Measurements from ENCODE around the gene ASPG.

The ASPG gene

DNA sequence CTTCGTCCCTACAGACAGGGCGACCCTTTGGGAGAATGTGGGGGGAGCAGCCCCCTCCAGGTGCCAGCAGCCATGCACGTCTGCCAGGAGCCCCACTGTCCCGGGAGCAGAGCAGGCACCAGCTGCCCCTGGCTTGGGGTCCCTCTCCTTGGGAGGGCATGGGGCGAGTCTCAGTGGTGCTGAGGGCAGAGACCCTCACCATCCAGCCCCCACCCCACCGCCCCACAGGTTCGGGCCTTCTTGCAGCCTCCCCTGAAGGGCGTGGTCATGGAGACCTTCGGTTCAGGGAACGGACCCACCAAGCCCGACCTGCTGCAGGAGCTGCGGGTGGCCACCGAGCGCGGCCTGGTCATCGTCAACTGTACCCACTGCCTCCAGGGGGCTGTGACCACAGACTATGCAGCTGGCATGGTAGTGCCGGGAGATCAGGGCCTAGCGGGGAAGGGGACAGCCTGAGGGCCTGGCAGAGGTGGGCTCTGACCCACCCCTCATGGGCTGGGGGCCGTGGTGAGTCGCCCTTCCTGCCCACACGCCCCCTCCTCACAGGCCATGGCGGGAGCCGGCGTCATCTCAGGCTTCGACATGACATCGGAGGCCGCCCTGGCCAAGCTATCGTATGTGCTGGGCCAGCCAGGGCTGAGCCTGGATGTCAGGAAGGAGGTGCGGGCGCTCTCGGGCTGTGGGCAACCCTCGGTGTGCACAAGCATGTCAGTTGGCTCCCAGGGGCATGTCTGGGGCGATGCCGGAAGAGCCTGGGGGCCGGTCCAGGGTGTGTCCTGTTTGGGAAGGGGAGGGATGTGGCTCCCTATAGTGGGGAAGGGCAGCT is 18.8 kb downstream of the ASPG start:
- Histone ChIP-seq H4K20me1 (ENCODE audit: control insufficient read depth, insufficient read depth, low read depth, low read length) (no peaks in the 10 kb centered on the region), H3K9me2 (replicated peaks; ENCODE audit: control insufficient read depth, low read length) (no peaks in the 10 kb centered on the region), H3K27ac (ENCODE audit: low read depth, low read length) (no peak overlapping the region), H3K36me3 (ENCODE audit: control insufficient read depth, low read length) (no peaks in the 10 kb centered on the region), H3K9me3 (ENCODE audit: control insufficient read depth, insufficient read depth, low read length) (no peaks in the 10 kb centered on the region), H3K4me1 (ENCODE audit: control insufficient read depth, low read length) (no peaks in the 10 kb centered on the region), H3K27me3 (ENCODE audit: control insufficient read depth, low read length) (no peaks in the 10 kb centered on the region), H3K4me3 (ENCODE audit: low read length) (no peak overlapping the region), H3K4me2 (ENCODE audit: low read length) (no peak overlapping the region), H3F3A (ENCODE audit: control insufficient read depth, insufficient read depth) (no peaks in the 10 kb centered on the region), H3K79me2 (ENCODE audit: control insufficient read depth, low read length) (no peaks in the 10 kb centered on the region)
- TF ChIP-seq, protein P1, sequence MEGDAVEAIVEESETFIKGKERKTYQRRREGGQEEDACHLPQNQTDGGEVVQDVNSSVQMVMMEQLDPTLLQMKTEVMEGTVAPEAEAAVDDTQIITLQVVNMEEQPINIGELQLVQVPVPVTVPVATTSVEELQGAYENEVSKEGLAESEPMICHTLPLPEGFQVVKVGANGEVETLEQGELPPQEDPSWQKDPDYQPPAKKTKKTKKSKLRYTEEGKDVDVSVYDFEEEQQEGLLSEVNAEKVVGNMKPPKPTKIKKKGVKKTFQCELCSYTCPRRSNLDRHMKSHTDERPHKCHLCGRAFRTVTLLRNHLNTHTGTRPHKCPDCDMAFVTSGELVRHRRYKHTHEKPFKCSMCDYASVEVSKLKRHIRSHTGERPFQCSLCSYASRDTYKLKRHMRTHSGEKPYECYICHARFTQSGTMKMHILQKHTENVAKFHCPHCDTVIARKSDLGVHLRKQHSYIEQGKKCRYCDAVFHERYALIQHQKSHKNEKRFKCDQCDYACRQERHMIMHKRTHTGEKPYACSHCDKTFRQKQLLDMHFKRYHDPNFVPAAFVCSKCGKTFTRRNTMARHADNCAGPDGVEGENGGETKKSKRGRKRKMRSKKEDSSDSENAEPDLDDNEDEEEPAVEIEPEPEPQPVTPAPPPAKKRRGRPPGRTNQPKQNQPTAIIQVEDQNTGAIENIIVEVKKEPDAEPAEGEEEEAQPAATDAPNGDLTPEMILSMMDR (IDR thresholded peaks at IDR 0.05; ENCODE audit: low read depth, low read length, poor library complexity, severe bottlenecking), result no peak

DNA sequence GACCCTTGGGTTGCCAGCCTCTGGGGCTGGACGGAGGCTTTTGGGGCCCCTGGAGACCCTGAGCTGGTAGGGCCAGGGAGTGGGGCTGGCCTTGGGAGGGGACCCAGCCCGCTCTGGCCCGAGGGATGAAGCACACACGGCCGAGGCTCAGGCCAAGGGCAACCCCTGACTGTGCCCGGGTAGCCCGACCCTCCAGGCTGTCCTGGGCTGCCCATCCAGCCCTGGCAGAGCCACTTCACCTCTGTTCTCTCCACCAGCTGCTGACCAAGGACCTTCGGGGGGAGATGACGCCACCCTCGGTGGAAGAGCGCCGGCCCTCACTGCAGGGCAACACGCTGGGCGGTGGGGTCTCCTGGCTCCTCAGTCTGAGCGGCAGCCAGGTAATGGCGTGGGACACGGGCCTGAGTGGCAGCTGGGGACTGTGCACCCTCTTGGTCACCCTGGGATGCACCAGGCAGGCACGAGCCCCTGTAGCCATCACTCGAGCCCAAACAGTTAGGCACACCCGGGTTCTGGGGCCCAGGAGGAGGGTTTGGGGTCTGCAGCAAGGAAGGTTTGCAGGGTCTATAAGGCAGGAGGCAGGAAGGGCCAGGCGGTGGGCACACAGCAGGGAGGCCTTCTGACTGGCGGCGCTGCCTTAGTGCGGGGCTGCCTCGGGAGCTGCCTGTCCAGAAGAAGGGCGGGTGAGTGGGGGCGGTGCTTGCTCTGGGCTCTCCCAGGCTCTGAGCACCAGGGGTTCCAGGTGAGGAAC is 19.7 kb downstream of the ASPG start:
- no peaks in the 10 kb centered on the region for H3K27me3 ChIP-seq (ENCODE audit: control insufficient read depth, low read length)
- H3K9me3 ChIP-seq (ENCODE audit: control insufficient read depth, insufficient read depth, low read length), result no peaks in the 10 kb centered on the region
- H3K9me2 ChIP-seq (replicated peaks; ENCODE audit: control insufficient read depth, low read length), result no peaks in the 10 kb centered on the region
- no peaks in the 10 kb centered on the region for H3F3A ChIP-seq (ENCODE audit: control insufficient read depth, insufficient read depth)
- H4K20me1 ChIP-seq (ENCODE audit: control insufficient read depth, insufficient read depth, low read depth, low read length), result no peaks in the 10 kb centered on the region
- H3K4me1 ChIP-seq (ENCODE audit: control insufficient read depth, low read length), result no peaks in the 10 kb centered on the region
- H3K27ac ChIP-seq (ENCODE audit: low read depth, low read length), result no peak overlapping the region
- no peaks in the 10 kb centered on the region for H3K79me2 ChIP-seq (ENCODE audit: control insufficient read depth, low read length)
- H3K36me3 ChIP-seq (ENCODE audit: control insufficient read depth, low read length), result no peaks in the 10 kb centered on the region
- no peak for TF ChIP-seq EZH2phosphoT487 (IDR thresholded peaks at IDR 0.05; ENCODE audit: borderline replicate concordance, low read length)
- TF ChIP-seq, protein P1 (IDR thresholded peaks at IDR 0.05; ENCODE audit: low read depth, low read length, poor library complexity, severe bottlenecking), result no peak
- no peak overlapping the region for H3K4me3 ChIP-seq (ENCODE audit: low read length)
- no peak overlapping the region for H3K4me2 ChIP-seq (ENCODE audit: low read length)

DNA sequence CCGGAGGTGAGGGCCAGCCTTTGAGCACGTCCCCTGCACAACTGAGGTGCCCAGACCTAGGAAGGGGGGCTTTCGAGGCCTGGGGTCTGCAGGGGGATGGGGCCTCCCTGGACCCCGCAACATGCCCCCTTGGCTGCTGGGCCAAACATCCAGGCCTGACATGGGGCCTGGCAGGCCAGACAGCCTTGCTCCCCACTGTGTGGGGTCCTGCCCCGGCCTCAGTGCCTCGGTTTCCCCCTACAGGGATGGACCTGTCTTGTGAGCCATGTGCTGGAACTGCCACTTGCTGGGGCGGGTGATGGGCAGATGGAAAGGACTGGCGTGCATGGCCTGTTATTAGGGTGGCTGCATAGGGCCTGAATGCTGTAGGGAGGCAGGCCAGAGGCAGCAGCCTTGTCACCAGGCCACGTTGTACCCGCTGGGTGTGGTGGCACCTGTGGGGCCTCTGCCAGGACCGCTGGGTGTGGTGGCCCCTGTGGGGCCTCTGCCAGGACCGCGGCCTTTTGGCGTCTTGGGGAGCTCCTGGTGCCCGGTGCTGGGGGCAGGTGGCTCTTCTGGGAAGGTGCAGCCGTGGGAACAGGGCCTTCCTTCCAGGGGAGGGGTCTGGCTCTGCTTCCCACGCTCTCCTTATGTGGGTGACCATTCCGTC is 20.4 kb downstream of the ASPG start:
- Histone ChIP-seq H3K79me2 (ENCODE audit: control insufficient read depth, low read length) (no peaks in the 10 kb centered on the region), H3K36me3 (ENCODE audit: control insufficient read depth, low read length) (no peaks in the 10 kb centered on the region), H3K4me2 (ENCODE audit: low read length) (no peak overlapping the region), H4K20me1 (ENCODE audit: control insufficient read depth, insufficient read depth, low read depth, low read length) (no peaks in the 10 kb centered on the region), H3K4me1 (ENCODE audit: control insufficient read depth, low read length) (no peaks in the 10 kb centered on the region), H3K27me3 (ENCODE audit: control insufficient read depth, low read length) (no peaks in the 10 kb centered on the region), H3K9me3 (ENCODE audit: control insufficient read depth, insufficient read depth, low read length) (no peaks in the 10 kb centered on the region), H3K27ac (ENCODE audit: low read depth, low read length) (no peak overlapping the region), H3K4me3 (ENCODE audit: low read length) (no peak overlapping the region), H3F3A (ENCODE audit: control insufficient read depth, insufficient read depth) (no peaks in the 10 kb centered on the region), H3K9me2 (replicated peaks; ENCODE audit: control insufficient read depth, low read length) (no peaks in the 10 kb centered on the region)
- TF ChIP-seq EZH2phosphoT487 (IDR thresholded peaks at IDR 0.05; ENCODE audit: borderline replicate concordance, low read length), result no peak
- TF ChIP-seq, protein P1 (IDR thresholded peaks at IDR 0.05; ENCODE audit: low read depth, low read length, poor library complexity, severe bottlenecking), result no peak

Data from DOHH2 (cell line).